Measurements from ENCODE around the gene KRTAP4-2. TPM values are rescaled to one million over a fixed set of nuclear protein-coding genes. Genes with fewer than 3 reads are reported as not detected.
"Not testable (repeated sequence)": the region's sequence is repeated elsewhere in the genome, so short reads cannot be mapped to it uniquely, and the experiment has no call there.

KRTAP4-2 gene
- not detected for polyA plus RNA-seq (2012; ENCODE audit: low read depth, missing spikeins)

- TF ChIP-seq SPI1 (IDR thresholded peaks at IDR 0.05; ENCODE audit: low read depth, low read length): no peak
- no peak for TF ChIP-seq POLR2A (IDR thresholded peaks at IDR 0.05; ENCODE audit: low read depth, low read length)
- no peak for TF ChIP-seq POU2F2 (IDR thresholded peaks at IDR 0.05; ENCODE audit: low read depth, low read length)
- TF ChIP-seq POLR2AphosphoS5 (IDR thresholded peaks at IDR 0.05; ENCODE audit: low read depth, low read length): no peak
- TF ChIP-seq PAX5 (IDR thresholded peaks at IDR 0.05; ENCODE audit: insufficient read depth, low read length, severe bottlenecking): no peak
- no peak for TF ChIP-seq TAF1 (IDR thresholded peaks at IDR 0.05; ENCODE audit: low read depth, low read length)
- FAIRE-seq (no peak), DNase-seq (ENCODE audit: insufficient read length, low spot score) (no peak)
Measured at GRCh38 chr17:41177727-41178271, at the start of gene KRTAP4-2. Gene KRTAP4-2, minus strand, starts transcription at chr17:41178221. Its CDS starts 57 bp downstream, at chr17:41178164.

- not testable (repeated sequence) for DNase-seq (ENCODE audit: insufficient read length, low spot score); FAIRE-seq
Measured at GRCh38 chr17:41226598-41227095, 48.6 kb upstream of the KRTAP4-2 start, which contains the start of gene KRTAP9-2. Gene KRTAP9-2, plus strand, starts transcription at chr17:41226648. Its CDS starts 7 bp downstream, at chr17:41226655.

GRCh38 chr17:41226051-41226450, 48.0 kb upstream of the KRTAP4-2 start:
- no peak for TF ChIP-seq POU2F2 (IDR thresholded peaks at IDR 0.05; ENCODE audit: low read depth, low read length)
- TF ChIP-seq POLR2A (IDR thresholded peaks at IDR 0.05; ENCODE audit: low read depth, low read length): no peak
- no peak for TF ChIP-seq TAF1 (IDR thresholded peaks at IDR 0.05; ENCODE audit: low read depth, low read length)
- TF ChIP-seq PAX5 (IDR thresholded peaks at IDR 0.05; ENCODE audit: insufficient read depth, low read length, severe bottlenecking): no peak
- TF ChIP-seq POLR2AphosphoS5 (IDR thresholded peaks at IDR 0.05; ENCODE audit: low read depth, low read length): no peak
- no peak for TF ChIP-seq SPI1 (IDR thresholded peaks at IDR 0.05; ENCODE audit: low read depth, low read length)
- FAIRE-seq (no peak), DNase-seq (ENCODE audit: insufficient read length, low spot score) (no peak)

- DNase-seq (ENCODE audit: insufficient read length, low spot score) (no peak), FAIRE-seq (no peak)
- no peak for TF ChIP-seq PAX5 (IDR thresholded peaks at IDR 0.05; ENCODE audit: insufficient read depth, low read length, severe bottlenecking)
- TF ChIP-seq POLR2A (IDR thresholded peaks at IDR 0.05; ENCODE audit: low read depth, low read length): no peak
- TF ChIP-seq SPI1 (IDR thresholded peaks at IDR 0.05; ENCODE audit: low read depth, low read length): no peak
- no peak for TF ChIP-seq TAF1 (IDR thresholded peaks at IDR 0.05; ENCODE audit: low read depth, low read length)
- TF ChIP-seq POLR2AphosphoS5 (IDR thresholded peaks at IDR 0.05; ENCODE audit: low read depth, low read length): no peak
- TF ChIP-seq POU2F2 (IDR thresholded peaks at IDR 0.05; ENCODE audit: low read depth, low read length): no peak
Measured at GRCh38 chr17:41223821-41224220, 45.8 kb upstream of the KRTAP4-2 start.

- no peak for TF ChIP-seq TAF1 (IDR thresholded peaks at IDR 0.05; ENCODE audit: low read depth, low read length)
- no peak for TF ChIP-seq POLR2A (IDR thresholded peaks at IDR 0.05; ENCODE audit: low read depth, low read length)
- TF ChIP-seq POLR2AphosphoS5 (IDR thresholded peaks at IDR 0.05; ENCODE audit: low read depth, low read length): no peak
- no peak for TF ChIP-seq SPI1 (IDR thresholded peaks at IDR 0.05; ENCODE audit: low read depth, low read length)
- TF ChIP-seq POU2F2 (IDR thresholded peaks at IDR 0.05; ENCODE audit: low read depth, low read length): no peak
- no peak for TF ChIP-seq PAX5 (IDR thresholded peaks at IDR 0.05; ENCODE audit: insufficient read depth, low read length, severe bottlenecking)
- no peak for FAIRE-seq
- DNase-seq (ENCODE audit: insufficient read length, low spot score): no peak
Measured at GRCh38 chr17:41215681-41216080, 37.7 kb upstream of the KRTAP4-2 start.

- DNase-seq (ENCODE audit: insufficient read length, low spot score): no peak
- FAIRE-seq: no peak
- TF ChIP-seq POLR2AphosphoS5 (IDR thresholded peaks at IDR 0.05; ENCODE audit: low read depth, low read length) (no peak), PAX5 (IDR thresholded peaks at IDR 0.05; ENCODE audit: insufficient read depth, low read length, severe bottlenecking) (no peak), POU2F2 (IDR thresholded peaks at IDR 0.05; ENCODE audit: low read depth, low read length) (no peak), TAF1 (IDR thresholded peaks at IDR 0.05; ENCODE audit: low read depth, low read length) (no peak), POLR2A (IDR thresholded peaks at IDR 0.05; ENCODE audit: low read depth, low read length) (no peak), SPI1 (IDR thresholded peaks at IDR 0.05; ENCODE audit: low read depth, low read length) (no peak)
Measured at GRCh38 chr17:41212524-41213169, 34.6 kb upstream of the KRTAP4-2 start.

GRCh38 chr17:41211845-41212466, 33.9 kb upstream of the KRTAP4-2 start:
- FAIRE-seq: no peak

GRCh38 chr17:41199421-41200078, 21.5 kb upstream of the KRTAP4-2 start:
- FAIRE-seq (no peak), DNase-seq (ENCODE audit: insufficient read length, low spot score) (no peak)
- TF ChIP-seq PAX5 (IDR thresholded peaks at IDR 0.05; ENCODE audit: insufficient read depth, low read length, severe bottlenecking) (no peak), TAF1 (IDR thresholded peaks at IDR 0.05; ENCODE audit: low read depth, low read length) (no peak), POU2F2 (IDR thresholded peaks at IDR 0.05; ENCODE audit: low read depth, low read length) (no peak), SPI1 (IDR thresholded peaks at IDR 0.05; ENCODE audit: low read depth, low read length) (no peak), POLR2A (IDR thresholded peaks at IDR 0.05; ENCODE audit: low read depth, low read length) (no peak), POLR2AphosphoS5 (IDR thresholded peaks at IDR 0.05; ENCODE audit: low read depth, low read length) (no peak)

More at GRCh38 chr17:41211845-41212466, 33.9 kb upstream of the KRTAP4-2 start:
- TF ChIP-seq POU2F2 (IDR thresholded peaks at IDR 0.05; ENCODE audit: low read depth, low read length) (no peak), POLR2A (IDR thresholded peaks at IDR 0.05; ENCODE audit: low read depth, low read length) (no peak), TAF1 (IDR thresholded peaks at IDR 0.05; ENCODE audit: low read depth, low read length) (no peak), PAX5 (IDR thresholded peaks at IDR 0.05; ENCODE audit: insufficient read depth, low read length, severe bottlenecking) (no peak), POLR2AphosphoS5 (IDR thresholded peaks at IDR 0.05; ENCODE audit: low read depth, low read length) (no peak), SPI1 (IDR thresholded peaks at IDR 0.05; ENCODE audit: low read depth, low read length) (no peak)
- DNase-seq (ENCODE audit: insufficient read length, low spot score): no peak

- TF ChIP-seq PAX5 (IDR thresholded peaks at IDR 0.05; ENCODE audit: insufficient read depth, low read length, severe bottlenecking): no peak
- no peak for TF ChIP-seq POU2F2 (IDR thresholded peaks at IDR 0.05; ENCODE audit: low read depth, low read length)
- TF ChIP-seq POLR2A (IDR thresholded peaks at IDR 0.05; ENCODE audit: low read depth, low read length): no peak
- no peak for TF ChIP-seq POLR2AphosphoS5 (IDR thresholded peaks at IDR 0.05; ENCODE audit: low read depth, low read length)
- no peak for TF ChIP-seq TAF1 (IDR thresholded peaks at IDR 0.05; ENCODE audit: low read depth, low read length)
- no peak for TF ChIP-seq SPI1 (IDR thresholded peaks at IDR 0.05; ENCODE audit: low read depth, low read length)
- FAIRE-seq (no peak), DNase-seq (ENCODE audit: insufficient read length, low spot score) (no peak)
Measured at GRCh38 chr17:41196068-41196467, 18.0 kb upstream of the KRTAP4-2 start.

Data from GM12891 (cell line).